Ishikawa (cell line): Measurements from ENCODE around the gene DEPDC5.

Experiments used
- CEBPB ChIP-seq: IDR thresholded peaks from 2 replicates; pipeline ENCODE4 v1.6.1; 2012
- CREB1 ChIP-seq: IDR thresholded peaks from 2 replicates; pipeline ENCODE4 v1.6.1; 2012; ENCODE audit warnings: low read depth
- EGR1 ChIP-seq: IDR thresholded peaks from 2 replicates; pipeline ENCODE4 v1.6.1; 2012
- EP300 ChIP-seq: IDR thresholded peaks from 2 replicates; pipeline ENCODE4 v1.6.1; 2012; ENCODE audit warnings: borderline replicate concordance
- FOXM1 ChIP-seq: IDR thresholded peaks from 2 replicates; pipeline ENCODE4 v1.6.1; 2012; ENCODE audit warnings: low read depth, borderline replicate concordance
- NFIC ChIP-seq: IDR thresholded peaks from 2 replicates; pipeline ENCODE4 v1.6.1; 2012
- RAD21 ChIP-seq: IDR thresholded peaks from 2 replicates; pipeline ENCODE4 v1.6.1; 2012; ENCODE audit warnings: low read depth
- TAF1 ChIP-seq: IDR thresholded peaks from 2 replicates; pipeline ENCODE4 v1.6.1; 2012; ENCODE audit warnings: low read depth, mild to moderate bottlenecking
- TCF12 ChIP-seq: IDR thresholded peaks from 2 replicates; pipeline ENCODE4 v1.6.1; 2012; ENCODE audit warnings: low read depth
- TEAD4 ChIP-seq: IDR thresholded peaks from 2 replicates; pipeline ENCODE4 v1.6.1; 2012
- YY1 ChIP-seq: IDR thresholded peaks from 2 replicates; pipeline ENCODE4 v1.6.1; 2012; ENCODE audit warnings: low read depth
- ZBTB7A ChIP-seq: IDR thresholded peaks from 2 replicates; pipeline ENCODE4 v1.6.1; 2012; ENCODE audit warnings: low read depth
- TF ChIP-seq, protein P1 (sequence below): IDR thresholded peaks from 2 replicates; pipeline ENCODE4 v1.6.1; 2012
- TF ChIP-seq, protein P2 (sequence below): IDR thresholded peaks from 2 replicates; pipeline ENCODE4 v1.6.1; 2012
- TF ChIP-seq, protein P3 (sequence below): IDR thresholded peaks from 2 replicates; pipeline ENCODE4 v1.6.1; 2012; ENCODE audit warnings: low read depth, mild to moderate bottlenecking

The DEPDC5 gene

DNA sequence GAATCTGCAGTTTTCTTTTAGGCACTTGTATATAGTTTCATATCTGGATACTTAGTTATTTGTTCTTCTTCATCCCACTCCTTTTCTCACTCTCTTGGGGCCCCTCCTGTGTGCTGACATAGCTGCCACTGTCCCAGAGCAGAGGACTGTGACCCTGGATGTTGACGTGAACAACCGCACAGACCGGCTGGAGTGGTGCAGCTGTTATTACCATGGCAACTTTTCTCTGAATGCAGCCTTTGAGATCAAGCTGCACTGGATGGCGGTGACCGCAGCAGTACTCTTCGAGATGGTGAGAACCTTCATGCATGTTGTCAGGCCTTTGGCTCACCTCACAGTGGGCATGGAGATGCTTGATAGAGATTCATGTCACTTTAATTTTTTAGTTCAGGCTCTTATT lies 139.6 kb downstream of the DEPDC5 start:
- TF ChIP-seq YY1 (no peak), TCF12 (no peak), ZBTB7A (no peak), CEBPB (no peak)
- TF ChIP-seq, protein P1, sequence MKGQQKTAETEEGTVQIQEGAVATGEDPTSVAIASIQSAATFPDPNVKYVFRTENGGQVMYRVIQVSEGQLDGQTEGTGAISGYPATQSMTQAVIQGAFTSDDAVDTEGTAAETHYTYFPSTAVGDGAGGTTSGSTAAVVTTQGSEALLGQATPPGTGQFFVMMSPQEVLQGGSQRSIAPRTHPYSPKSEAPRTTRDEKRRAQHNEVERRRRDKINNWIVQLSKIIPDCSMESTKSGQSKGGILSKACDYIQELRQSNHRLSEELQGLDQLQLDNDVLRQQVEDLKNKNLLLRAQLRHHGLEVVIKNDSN = no peak

DNA sequence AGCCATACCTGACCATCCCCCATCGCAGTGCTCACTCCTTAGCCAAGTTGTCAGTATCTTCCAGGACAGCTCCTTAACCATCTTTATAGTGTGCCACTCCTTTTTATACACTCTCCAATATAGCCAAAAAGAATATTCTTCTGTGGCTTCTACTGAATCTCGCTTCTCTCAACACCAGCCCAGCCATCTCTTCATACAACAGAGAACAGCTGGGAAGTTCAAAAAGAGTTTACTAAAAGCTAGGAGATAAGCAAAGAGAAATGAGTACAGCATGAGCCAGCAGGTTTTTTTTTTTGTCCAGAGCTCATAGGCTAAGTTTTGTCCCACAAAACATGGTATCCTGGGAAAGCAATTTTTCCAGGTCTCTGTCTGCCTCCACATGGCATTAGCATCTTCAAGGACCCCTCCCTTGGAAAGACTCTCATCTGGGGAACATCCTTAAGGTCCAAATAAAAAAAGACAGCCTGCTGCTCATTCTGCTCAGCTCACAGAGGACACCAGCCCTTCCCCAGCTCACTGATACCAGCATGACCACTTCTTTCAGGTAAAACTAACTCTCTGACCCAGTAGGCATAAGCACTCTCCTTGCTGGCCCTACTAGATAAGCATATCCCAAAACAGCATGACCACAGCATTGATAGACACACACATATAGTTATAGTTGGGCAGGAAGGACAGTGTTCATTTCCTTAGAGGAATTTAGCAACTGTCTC lies 141.7 kb downstream of the DEPDC5 start:
- TF ChIP-seq CEBPB (no peak), ZBTB7A (no peak), YY1 (no peak), RAD21 (no peak), FOXM1 (no peak), TAF1 (no peak), EP300 (no peak), CREB1 (no peak), TEAD4 (no peak), EGR1 (no peak), TCF12 (no peak)
- TF ChIP-seq, protein P1 = no peak

DNA sequence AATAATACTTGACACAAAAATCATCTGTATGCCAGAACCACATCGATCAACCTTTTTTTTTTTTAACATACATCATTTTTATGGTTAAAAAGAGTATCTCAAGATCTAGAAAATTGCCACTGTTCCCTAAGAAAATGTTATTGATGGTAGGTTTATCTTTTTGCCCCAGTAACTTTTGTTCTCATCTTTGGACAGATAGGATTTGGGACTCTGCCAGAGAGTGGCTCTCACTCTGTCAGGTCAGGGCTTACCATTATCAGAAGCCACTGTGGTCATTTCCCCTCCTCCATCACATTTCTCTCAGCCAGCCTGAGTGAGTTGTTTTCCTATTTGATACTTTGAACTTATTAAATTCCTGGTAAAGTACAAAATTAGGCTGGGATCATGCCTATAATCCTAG lies 142.7 kb downstream of the DEPDC5 start:
- TF ChIP-seq RAD21 (no peak), TEAD4 (no peak), TCF12 (no peak)
- TF ChIP-seq, protein P2, sequence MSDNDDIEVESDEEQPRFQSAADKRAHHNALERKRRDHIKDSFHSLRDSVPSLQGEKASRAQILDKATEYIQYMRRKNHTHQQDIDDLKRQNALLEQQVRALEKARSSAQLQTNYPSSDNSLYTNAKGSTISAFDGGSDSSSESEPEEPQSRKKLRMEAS = no peak

DNA sequence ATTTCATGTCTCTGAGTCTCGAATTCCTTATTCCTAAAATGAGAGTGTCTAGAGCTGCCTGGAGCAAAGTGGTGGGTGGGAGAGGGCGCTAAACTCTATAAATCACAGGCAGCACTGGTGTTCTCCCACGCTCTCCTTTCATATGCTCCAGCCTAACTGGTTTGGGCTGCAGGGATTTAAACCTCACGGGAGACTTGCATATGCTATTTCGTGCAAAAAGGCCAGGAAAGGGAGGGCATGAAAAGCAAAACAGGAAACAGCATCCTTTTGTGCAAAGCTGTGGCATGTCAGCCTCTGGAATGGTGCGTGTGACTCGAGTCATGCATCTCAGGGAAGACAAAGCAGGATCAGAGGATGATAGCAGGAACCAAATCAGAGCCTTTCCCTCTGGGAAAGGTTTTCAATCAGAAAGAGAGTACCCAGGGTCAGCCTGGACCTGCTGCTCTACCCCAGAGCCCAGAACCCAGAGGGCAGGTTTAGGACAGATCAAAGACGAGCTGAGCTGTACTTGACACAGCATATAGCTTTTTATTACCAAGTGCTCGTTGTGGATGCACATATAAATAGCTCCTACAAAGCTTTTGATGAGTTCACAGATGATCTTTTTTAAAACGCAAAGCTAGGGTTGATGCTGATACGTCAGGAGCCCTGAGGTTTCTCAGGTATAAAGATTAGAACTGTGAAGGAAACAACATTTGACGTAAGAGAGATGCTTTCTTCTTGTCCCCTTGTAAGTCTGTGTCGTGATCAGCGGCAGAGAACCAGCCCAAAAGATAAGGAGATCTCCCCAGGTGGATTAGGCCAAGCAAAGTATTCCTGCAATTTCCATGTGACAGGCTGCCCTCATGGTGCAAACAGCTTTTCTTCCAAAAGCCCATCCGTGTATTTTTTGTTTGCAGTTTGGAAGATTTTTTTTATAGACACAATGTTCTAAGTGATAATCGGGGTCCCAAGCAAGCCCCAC lies 144.3 kb downstream of the DEPDC5 start:
- TF ChIP-seq CREB1 (no peak), NFIC (no peak), EGR1 (no peak), YY1 (no peak), CEBPB (no peak), ZBTB7A (no peak), RAD21 (no peak), TCF12 (no peak), EP300 (no peak), FOXM1 (no peak)

DNA sequence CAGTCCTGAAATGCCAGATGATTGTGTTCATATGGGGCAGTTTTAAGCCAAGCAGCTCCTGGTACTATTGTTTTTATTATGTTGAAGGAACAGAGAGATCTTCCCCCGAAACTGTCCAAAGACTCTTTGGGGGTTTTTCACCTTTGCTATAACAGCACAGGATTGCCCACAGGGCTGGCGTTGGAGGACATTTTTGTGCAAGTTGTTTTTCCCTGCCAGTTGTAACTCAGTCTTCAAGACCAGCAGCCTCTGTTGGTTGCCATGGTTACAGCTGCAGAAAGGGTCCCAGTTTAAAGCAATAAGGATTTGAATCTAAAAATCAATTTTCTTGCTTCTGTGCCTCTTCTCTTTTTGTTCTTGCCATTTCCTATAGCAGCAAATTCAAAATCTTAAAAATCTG lies 145.1 kb downstream of the DEPDC5 start:
- TF ChIP-seq, protein P1 = no peak
- TF ChIP-seq TCF12 = no peak
- no peak for TF ChIP-seq RAD21
- TF ChIP-seq, protein P3, sequence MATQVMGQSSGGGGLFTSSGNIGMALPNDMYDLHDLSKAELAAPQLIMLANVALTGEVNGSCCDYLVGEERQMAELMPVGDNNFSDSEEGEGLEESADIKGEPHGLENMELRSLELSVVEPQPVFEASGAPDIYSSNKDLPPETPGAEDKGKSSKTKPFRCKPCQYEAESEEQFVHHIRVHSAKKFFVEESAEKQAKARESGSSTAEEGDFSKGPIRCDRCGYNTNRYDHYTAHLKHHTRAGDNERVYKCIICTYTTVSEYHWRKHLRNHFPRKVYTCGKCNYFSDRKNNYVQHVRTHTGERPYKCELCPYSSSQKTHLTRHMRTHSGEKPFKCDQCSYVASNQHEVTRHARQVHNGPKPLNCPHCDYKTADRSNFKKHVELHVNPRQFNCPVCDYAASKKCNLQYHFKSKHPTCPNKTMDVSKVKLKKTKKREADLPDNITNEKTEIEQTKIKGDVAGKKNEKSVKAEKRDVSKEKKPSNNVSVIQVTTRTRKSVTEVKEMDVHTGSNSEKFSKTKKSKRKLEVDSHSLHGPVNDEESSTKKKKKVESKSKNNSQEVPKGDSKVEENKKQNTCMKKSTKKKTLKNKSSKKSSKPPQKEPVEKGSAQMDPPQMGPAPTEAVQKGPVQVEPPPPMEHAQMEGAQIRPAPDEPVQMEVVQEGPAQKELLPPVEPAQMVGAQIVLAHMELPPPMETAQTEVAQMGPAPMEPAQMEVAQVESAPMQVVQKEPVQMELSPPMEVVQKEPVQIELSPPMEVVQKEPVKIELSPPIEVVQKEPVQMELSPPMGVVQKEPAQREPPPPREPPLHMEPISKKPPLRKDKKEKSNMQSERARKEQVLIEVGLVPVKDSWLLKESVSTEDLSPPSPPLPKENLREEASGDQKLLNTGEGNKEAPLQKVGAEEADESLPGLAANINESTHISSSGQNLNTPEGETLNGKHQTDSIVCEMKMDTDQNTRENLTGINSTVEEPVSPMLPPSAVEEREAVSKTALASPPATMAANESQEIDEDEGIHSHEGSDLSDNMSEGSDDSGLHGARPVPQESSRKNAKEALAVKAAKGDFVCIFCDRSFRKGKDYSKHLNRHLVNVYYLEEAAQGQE = no peak

DNA sequence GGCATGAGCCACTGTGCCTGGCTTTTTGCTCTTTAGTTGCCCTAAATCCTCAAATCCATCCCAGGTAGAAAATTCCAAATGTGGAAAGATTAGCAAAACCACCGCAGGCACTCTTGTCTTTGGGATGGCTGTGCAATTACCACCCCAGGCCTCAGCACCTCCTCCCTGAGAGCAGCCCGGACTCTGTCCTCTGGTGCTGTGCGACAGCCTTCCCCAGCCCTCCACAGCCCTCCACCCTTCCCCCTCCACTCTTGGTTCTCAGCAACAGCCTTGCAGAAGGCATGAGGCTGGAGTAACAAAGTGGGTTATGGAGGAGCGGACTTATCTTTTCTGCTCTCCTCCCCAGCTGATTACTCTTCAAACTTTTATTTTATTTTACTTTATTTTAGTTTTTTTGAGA lies 145.8 kb downstream of the DEPDC5 start:
- TF ChIP-seq FOXM1 = no peak
- TF ChIP-seq CREB1 = no peak
- no peak for TF ChIP-seq NFIC
- TF ChIP-seq, protein P1 = no peak
- TF ChIP-seq, protein P2 = no peak
- TF ChIP-seq EP300 = no peak
- no peak for TF ChIP-seq TEAD4
- no peak for TF ChIP-seq TCF12
- TF ChIP-seq ZBTB7A = no peak
- no peak for TF ChIP-seq RAD21
- TF ChIP-seq CEBPB = no peak
- TF ChIP-seq YY1 = no peak
- TF ChIP-seq TAF1 = no peak
- TF ChIP-seq, protein P3 = no peak
